SK-N-SH treated with all-trans-retinoic acid at 6 μM for 48 hours (cell line): ENCODE results near the gene TRH.
"Not testable (repeated sequence)": the region's sequence is repeated elsewhere in the genome, so short reads cannot be mapped to it uniquely, and the experiment has no call there.

Experiments
- TCF4 ChIP-seq: fragments of 250-450 bp; sonication (Bioruptor Pico); IDR thresholded peaks from 2 replicates; pipeline ENCODE4 v1.8.0; 2021; ENCODE audit warnings: mild to moderate bottlenecking, moderate library complexity, borderline replicate concordance
- TF ChIP-seq, protein P1 (sequence below): fragments of 250-450 bp; sonication (Bioruptor Pico); IDR thresholded peaks from 2 replicates; pipeline ENCODE4 v1.8.0; 2020; ENCODE audit warnings: mild to moderate bottlenecking, moderate library complexity, borderline replicate concordance

DNA sequence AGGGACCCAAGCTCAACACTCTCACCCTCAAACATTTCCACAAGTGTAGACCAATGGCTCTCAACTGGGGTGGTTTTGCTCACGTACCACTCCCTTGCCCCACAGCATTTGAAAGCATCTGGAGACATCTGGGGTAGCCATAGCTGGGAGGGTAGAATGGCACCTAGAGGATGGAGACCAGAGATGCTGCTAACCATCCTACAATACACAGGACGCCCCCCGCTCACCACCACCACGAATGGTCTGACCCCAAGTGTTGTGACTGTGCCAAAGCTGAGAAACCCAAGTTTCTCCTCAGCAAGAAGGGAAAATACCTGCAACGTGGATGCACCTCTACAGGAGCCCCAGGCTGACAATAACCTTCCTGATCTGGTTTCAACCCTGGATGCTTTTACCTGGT lies 24.7 kb downstream of the TRH start:
- TF ChIP-seq, protein P1, sequence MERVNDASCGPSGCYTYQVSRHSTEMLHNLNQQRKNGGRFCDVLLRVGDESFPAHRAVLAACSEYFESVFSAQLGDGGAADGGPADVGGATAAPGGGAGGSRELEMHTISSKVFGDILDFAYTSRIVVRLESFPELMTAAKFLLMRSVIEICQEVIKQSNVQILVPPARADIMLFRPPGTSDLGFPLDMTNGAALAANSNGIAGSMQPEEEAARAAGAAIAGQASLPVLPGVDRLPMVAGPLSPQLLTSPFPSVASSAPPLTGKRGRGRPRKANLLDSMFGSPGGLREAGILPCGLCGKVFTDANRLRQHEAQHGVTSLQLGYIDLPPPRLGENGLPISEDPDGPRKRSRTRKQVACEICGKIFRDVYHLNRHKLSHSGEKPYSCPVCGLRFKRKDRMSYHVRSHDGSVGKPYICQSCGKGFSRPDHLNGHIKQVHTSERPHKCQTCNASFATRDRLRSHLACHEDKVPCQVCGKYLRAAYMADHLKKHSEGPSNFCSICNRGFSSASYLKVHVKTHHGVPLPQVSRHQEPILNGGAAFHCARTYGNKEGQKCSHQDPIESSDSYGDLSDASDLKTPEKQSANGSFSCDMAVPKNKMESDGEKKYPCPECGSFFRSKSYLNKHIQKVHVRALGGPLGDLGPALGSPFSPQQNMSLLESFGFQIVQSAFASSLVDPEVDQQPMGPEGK = not testable (repeated sequence)
- not testable (repeated sequence) for TF ChIP-seq TCF4
